Astrocyte (in vitro differentiated cells and primary cell): Measurements from ENCODE around the gene NCBP1.

ENCODE experiments used
- EZH2 ChIP-seq: IDR thresholded peaks from 2 replicates; pipeline ENCODE4 v1.6.1; 2012; ENCODE audit warnings: mild to moderate bottlenecking, low read length, inconsistent platforms; ENCODE audit not compliant: insufficient read depth
- TF ChIP-seq, protein P1 (sequence below): IDR thresholded peaks from 2 replicates; pipeline ENCODE4 v1.5.1; 2011; ENCODE audit warnings: low read depth, mild to moderate bottlenecking, inconsistent platforms, low read length, moderate library complexity; ENCODE audit not compliant: insufficient read depth

- TF ChIP-seq, protein P1, sequence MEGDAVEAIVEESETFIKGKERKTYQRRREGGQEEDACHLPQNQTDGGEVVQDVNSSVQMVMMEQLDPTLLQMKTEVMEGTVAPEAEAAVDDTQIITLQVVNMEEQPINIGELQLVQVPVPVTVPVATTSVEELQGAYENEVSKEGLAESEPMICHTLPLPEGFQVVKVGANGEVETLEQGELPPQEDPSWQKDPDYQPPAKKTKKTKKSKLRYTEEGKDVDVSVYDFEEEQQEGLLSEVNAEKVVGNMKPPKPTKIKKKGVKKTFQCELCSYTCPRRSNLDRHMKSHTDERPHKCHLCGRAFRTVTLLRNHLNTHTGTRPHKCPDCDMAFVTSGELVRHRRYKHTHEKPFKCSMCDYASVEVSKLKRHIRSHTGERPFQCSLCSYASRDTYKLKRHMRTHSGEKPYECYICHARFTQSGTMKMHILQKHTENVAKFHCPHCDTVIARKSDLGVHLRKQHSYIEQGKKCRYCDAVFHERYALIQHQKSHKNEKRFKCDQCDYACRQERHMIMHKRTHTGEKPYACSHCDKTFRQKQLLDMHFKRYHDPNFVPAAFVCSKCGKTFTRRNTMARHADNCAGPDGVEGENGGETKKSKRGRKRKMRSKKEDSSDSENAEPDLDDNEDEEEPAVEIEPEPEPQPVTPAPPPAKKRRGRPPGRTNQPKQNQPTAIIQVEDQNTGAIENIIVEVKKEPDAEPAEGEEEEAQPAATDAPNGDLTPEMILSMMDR: no peak
- TF ChIP-seq EZH2: no peak
Measured at GRCh38 chr9:97658707-97659106, 25.1 kb downstream of the NCBP1 start.
